ENCODE results near the gene OR2M2. TPM values are rescaled to one million over a fixed set of nuclear protein-coding genes. Genes with fewer than 3 reads are reported as not detected.
A peak's percentile ranks its signal among the peaks of the same experiment; 100 is the strongest.

The OR2M2 gene, protein sequence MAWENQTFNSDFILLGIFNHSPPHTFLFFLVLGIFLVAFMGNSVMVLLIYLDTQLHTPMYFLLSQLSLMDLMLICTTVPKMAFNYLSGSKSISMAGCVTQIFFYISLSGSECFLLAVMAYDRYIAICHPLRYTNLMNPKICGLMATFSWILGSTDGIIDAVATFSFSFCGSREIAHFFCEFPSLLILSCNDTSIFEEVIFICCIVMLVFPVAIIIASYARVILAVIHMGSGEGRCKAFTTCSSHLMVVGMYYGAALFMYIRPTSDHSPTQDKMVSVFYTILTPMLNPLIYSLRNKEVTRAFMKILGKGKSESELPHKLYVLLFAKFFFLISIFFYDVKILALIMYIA
- polyA plus RNA-seq (2014; cell fraction: cytosol; rRNA removed), result not detected in 2 replicates
- polyA plus RNA-seq (2014; cell fraction: nucleus; rRNA removed), result not detected in 2 replicates

DNA sequence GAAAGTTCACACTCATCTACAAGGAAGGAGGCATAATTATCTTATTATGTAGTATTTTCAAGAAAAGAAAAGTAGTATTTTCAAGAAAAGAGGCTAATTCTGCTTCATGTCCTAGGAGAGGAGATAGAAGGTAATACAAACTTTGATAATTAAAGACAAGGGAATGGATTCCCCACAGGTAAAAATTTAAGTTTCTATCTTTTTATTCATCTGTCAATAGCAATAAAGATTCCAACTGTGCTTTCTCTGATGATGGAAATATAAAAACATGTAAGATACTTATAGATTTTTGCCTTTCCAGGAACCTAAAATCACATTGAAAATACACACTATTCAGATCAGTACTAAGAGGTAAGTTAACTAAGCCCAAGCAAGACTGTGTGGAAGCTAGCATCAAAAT is at the start of gene OR2M2:
Gene OR2M2 (plus strand): TSS at position 301 of the 400 bp plus-strand sequence. CDS start 5,165 bp downstream, outside the sequence.
- DNase-seq (ENCODE audit: low spot score), result no peak

DNA sequence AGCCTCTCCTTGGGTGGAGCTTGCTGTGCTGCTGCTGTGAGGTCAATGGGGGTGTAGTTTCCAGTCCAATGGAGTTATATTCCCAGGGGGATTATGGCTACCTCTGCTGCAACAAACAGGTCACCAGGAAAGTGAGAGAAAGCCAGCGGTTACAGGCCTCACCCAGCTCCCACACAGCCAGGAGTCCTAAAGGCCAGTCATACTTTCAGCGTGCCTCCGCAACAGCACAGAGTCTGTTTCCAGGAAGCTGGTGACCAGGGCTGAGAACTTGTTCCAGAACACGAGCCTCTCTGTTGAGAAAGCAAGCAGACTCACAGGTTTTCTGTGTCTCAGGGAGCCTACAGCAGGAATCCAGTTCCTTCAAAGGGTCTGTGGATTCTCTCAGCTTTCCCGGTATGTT is 47.0 kb upstream of the OR2M2 start:
- no peak for DNase-seq (ENCODE audit: low spot score)

DNA sequence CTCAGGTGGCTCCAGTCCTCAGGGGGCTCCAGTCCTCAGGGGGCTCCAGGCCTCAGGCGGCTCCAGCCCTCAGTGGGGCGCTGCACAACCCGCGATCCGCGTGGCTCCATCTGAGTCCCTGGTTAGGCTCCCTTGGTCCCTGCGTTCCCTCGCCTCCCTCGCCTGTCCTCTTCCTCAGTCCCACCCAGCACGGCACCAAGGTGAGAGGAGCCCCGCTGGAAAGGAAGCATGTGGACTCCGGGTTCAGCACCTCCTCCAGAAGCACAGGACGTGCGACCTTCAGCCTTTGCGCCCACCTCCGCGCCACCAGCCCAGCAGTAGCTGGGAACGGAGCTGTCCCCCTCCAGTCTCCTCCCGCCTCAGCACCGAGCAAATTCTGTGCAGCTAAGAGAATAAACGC is 37.8 kb upstream of the OR2M2 start:
- no peak for DNase-seq (ENCODE audit: low spot score)

DNA sequence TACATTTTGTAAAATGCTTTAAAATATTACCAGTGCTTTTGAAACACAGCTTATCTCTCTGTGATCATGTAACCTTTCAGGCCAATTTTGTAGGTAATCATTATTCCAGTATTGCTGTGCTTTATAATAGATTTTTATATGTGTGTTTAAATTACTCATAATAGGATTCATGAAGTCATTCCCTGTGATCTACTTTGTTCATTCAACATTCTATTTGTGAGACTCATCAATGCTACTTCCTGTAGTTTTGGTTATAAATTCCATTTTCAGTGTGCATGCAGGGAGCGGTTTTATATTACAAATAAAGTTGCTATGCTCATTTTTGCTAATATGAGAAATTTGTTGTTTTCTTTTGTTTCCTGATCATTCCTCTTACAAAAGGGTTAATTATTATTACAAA is 33.8 kb upstream of the OR2M2 start:
- no peak for DNase-seq (ENCODE audit: low spot score)

DNA sequence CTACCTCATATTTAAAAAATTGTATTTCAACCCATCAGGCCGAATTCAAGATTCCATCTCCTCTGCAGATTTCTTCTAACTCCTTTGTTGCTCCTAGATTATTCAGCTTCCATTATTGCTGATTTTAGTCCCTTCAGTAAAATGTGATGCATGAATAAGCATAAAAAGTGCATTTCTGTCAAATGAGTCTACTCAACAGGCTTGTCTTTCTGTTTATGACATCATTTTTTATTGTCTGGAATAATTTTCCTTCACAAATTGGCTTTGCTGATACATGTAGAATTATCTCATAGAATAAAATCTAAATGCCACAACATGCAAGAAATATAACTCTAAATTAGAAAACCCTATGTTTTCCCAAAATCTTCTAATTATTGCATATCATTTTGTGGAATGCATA is 31.3 kb upstream of the OR2M2 start:
- no peak for DNase-seq (ENCODE audit: low spot score)

DNA sequence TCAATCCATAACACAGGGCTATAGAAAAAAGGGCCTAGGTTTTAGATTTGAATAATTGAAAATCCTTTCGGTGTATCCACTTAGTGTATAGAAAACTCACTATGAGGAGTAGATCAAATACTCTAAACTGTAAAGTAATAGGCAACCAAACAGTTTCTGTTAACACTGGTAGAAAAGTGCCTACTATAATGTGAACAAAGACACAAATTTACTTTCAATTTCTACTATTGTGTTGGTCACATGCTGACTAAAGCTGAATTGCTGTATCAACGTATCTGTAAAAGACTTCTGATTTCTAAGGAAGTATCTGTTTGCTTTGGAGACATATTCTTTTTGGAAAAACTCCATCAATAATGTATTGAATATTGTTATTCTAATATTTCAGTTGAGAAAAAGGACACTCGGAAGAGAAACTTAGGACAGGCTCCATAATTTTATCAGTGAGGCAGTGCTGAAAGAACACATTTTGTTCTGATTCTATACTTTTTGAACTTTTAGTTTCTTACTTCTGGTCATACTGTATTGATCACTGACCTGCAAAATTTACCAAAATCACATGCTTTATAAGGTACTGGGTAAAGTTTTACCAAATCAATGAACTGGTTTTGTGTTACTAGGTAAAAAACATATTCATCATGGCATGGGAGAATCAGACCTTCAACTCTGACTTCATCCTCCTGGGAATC is 30.0 kb upstream of the OR2M2 start, which contains the start of gene OR2M5:
Gene OR2M5 (plus strand): TSS at position 636 of the 686 bp plus-strand sequence. CDS start 0 bp downstream, at position 636.
- DNase-seq (ENCODE audit: low spot score), result no peak

DNA sequence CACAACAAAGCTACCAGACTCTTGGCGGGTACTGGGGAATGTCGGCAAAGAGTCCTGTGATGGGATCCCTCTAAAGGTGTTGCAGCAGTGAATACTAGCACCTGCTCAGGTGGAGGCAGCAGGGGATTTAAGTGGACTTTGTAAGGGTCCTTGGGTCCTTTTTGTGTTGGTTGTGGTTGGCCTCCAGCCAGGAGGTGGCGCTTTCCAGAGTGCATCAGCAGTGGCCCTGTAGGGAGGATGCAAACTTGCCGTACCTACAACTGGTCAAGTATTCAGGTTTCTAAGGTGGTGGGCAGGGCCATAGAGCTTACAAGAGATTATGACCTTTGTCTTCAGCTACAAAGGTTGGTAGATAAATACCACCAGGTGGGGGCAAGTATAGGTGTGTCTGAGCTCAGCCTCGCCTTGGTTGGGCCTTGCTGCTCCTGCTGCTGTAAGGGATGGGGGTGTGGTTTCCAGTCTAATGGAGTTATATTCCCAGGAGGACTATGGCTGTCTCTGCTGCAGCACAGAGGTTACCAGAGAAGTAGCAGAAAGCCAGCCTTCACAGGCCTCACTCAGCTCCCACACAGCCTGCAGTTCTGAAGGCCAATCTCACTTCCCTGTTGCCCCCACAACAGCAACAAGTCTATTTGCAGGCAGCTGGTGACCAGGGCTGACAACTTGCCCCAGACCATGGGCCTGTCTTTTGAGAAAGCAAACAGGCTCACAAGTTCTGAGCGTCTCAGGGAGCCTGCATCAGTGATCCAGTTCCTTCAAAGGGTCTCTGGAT is 22.4 kb upstream of the OR2M2 start:
- no peak for DNase-seq (ENCODE audit: low spot score)

DNA sequence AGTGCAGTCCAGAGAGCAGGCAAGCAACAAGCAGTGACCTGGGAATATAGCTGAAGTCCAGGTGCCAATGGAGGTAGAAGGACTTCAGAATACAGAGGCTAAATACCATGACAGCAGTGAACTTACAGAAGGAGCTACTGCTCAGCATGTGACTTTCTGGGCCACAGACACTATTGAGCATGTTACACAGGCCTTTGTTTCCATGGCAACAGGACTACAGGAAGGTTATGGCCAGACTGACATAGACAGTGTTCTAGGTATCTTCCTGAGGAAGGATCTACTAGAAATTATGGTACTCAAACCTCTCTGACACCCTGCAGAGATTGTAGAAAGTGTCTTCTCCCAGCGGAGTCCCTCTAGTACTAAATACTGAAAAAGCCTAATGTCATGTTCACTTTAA is 18.7 kb upstream of the OR2M2 start:
- no peak for DNase-seq (ENCODE audit: low spot score)

DNA sequence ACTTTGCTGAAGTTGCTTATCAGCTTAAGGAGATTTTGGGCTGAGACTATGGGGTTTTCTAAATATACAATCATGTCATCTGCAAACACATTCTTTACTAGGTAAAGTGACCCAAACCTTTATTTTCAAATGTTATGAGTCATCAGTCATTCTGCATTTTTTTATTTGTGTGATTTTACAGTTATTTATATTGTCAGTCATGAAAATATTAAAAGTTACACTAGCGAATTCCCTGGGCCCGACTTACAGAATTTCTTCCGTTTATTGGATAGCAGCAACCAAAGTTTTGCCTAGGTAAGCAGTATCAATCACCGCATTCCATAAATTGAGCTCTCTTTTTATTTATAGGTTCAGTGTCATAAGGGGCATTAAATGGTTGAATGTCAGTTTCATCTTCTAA is 15.9 kb upstream of the OR2M2 start:
- DNase-seq (ENCODE audit: low spot score), result no peak

DNA sequence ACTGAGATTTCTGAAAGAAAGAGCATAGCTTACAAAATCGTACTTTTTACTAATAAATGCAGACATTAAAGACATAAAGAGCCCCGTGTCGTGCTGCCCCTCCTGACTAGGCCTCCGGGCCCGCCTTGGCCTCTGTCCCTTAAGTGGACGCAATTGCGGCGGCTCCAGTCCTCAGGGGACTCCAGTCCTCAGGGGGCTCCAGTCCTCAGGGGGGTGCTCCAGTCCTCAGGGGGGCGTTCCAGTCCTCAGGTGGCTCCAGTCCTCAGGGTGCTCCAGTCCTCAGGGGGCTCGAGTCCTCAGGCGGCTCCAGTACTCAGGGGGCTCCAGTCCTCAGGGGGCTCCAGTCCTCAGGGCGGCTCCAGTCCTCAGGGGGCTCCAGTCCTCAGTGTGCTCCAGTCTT is 10.6 kb upstream of the OR2M2 start:
- DNase-seq (ENCODE audit: low spot score), result no peak

DNA sequence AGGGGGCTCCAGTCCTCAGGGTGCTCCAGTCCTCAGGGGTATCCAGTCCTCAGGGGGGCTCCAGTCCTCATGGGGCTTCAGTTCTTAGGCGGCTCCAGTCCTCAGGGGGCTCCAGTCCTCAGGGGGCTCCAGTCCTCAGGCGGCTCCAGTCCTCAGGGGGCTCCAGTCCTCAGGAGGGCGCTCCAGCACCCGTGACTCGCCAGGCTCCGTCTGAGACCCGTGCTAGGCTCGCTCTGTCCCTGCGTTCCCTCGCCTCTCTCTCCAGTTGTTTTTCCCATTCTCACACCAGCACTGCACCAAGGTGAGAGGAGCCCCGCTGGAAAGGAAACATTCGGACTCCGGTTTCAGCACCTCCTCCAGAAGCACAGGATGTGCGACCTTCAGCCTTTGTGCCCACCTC is 9.4 kb upstream of the OR2M2 start:
- no peak for DNase-seq (ENCODE audit: low spot score)

DNA sequence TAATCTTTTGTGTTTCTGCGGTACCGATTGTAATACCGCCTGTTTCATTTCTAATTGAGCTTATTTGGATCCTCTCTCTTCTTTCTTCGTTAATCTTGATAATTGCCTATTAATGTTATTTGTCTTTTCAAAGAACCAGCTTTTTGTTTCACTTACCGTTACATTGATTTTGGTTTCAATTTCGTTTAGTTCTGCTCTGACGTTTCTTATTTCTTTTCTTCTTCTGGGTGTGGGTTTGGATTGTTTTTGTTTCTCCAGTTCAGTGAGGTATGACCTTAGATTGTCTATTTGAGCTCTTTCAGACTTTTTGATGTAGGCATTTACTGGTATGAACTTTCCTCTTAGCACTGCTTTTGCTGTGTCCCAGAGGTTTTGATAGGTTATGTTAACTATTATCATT is 9.4 kb downstream of the OR2M2 start:
- no peak for DNase-seq (ENCODE audit: low spot score)

DNA sequence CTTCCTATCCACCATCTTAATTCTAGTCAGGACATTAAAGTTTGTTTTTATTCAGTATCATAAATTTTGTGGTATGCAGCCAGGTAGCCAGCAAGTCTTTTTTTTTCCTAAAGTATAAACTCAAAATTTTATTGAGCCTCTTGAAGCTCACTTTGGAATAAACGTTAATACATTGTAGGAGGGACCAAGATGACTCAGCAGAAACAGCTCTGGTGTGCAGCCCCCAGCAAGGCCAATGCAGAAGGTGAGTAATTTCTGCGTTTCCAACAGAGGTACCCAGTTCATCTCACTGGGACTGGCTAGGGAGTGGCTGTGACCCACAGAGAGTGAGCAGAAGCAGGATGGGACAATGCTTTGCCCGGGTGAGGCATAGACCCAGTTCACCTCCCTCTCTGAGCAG is 12.7 kb downstream of the OR2M2 start:
- DNase-seq (ENCODE audit: low spot score), result no peak

DNA sequence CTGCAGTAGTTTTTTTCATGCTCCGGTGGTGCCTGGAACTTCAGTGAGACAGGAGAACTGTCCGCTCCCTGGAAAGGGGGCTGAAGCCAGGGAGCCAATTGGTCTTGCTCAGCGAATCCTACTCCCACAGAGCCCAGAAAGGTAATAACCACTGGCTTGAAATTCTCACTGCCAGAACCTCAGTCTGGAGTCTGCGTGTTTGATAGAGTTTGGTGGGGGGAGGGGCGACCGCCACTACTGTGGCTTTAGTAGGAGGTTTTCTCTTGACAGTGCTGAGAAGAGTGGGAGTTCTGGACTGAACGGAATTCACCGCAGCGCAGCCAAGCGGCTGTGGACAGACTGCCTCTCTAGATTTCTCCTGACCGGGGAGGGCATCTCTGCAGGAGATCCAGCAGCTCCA is 14.4 kb downstream of the OR2M2 start:
- peak; percentile 4 for DNase-seq (ENCODE audit: low spot score)

DNA sequence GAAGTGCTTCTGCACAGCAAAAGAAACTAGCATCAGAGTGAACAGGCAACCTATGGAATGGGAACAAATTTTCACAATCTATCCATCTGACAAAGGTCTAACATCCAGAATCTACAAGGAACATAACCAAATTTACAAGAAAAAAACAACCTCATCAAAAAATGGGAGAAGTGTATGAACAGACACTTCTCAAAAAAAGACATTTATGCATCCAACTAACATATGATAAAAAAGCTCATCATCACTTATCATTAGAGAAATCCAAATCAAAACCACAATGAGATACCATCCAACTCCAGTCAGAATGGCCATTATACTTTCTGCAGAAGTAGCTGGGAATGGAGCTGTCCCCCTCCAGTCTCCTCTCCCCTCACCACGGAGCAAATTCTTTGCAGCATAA is 19.5 kb downstream of the OR2M2 start:
- DNase-seq (ENCODE audit: low spot score), result no peak

DNA sequence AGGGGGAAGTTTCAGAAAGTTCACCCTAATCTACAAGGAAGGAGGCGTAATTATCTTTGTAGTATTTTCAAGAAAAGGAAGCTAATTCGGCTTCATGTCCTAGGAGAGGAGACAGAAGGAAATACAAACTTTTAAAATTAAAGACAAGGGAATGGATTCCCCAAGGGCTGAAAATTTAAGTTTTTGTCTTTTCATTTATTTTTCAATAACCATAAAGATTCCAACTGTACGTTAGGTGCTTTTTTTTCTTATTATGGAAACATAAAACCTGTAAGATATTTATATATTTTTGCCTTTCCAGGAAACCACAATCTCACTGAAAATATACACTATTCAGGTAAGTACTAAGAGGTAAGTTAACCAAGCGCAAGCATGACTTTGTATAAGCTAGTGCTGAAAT is 22.3 kb downstream of the OR2M2 start, which contains the start of gene OR2M3:
Gene OR2M3 (plus strand): TSS at position 301 of the 400 bp plus-strand sequence. CDS start 5,803 bp downstream, outside the sequence.
- DNase-seq (ENCODE audit: low spot score), result no peak

DNA sequence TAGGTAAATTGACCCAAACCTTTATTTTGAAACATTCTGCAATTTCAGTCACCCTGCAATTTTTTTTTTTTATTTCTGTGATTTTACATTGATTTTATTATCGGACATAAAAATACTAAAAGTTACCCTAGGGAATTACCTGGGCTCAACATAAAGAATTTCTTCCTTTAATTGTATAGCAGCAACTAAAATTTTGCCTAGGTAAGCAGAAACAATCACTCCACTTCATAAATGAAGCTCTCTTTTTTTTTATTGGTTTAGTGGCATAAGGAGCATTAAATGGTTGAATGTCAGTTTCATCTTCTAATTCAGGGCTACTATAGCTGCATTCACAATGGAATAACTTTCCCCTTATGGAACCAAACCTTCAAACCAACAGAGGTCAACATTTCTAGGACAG is 41.3 kb downstream of the OR2M2 start:
- no peak for DNase-seq (ENCODE audit: low spot score)

DNA sequence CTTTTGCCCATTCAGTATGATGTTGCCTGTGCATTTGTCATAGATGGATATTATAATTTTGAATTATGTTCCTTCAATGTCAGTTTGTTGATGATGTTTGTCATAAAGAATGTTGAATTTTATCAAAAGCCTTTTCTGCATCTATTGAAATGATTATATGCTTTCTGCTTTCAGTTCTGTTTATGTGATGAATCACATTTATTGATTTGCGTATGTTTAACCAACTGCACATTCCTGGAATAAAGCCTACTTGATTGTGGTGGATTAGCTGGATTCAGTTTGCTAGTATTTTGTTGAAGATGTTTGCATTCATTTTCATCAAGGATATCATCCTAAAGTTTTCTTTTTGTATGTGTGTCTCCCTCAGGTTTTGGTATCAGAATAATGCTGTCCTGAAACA is 50.9 kb downstream of the OR2M2 start:
- no peak for DNase-seq (ENCODE audit: low spot score)

DNA sequence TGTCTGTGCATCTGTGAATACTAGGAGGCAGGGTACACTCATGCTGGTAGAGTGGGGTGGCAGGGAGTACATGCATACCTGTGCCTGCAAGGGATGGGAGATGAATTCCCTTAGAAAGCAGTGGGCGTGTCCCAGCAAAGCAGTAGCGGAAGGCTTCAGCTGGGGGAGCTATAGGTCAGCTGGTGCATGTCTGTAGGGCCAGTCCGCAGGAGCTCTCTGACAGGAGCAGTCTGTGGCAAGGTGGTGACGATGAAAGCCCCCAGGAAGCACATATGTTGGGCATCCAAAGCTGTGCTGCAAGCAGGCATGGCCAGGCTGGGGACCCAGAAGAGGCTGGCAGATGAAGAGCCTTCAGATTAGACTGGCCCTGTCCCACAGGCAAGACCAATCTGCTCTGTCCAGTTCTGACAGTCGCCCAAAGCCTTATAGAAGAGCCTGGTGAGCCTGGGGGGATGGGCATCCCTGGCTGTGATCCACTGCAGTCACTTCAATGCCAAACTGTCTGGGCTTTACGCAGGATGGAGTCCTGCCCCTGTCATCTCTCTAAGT is 54.8 kb downstream of the OR2M2 start:
- no peak for DNase-seq (ENCODE audit: low spot score)

Data from SK-N-DZ (cell line).